Keratinocyte (primary cell): ENCODE measurements around the gene CLSTN2. TPM values are rescaled to one million over a fixed set of nuclear protein-coding genes. Genes with fewer than 3 reads are reported as not detected.

ENCODE experiments used
- DNase-seq: peaks from one replicate; pipeline ENCODE4 v3.0.0-alpha.2; 2011; ENCODE audit warnings: low read depth, missing footprints, low spot score
- FAIRE-seq: peaks from 2 replicates; lab custom pipeline; 2011; peaks lifted over from hg19 to GRCh38; lab: Jason Lieb, UNC
- H2AFZ ChIP-seq: 2 replicates; pipeline ENCODE4 v1.6.0; 2012; ENCODE audit warnings: low read length, control low read depth, inconsistent platforms; ENCODE audit not compliant: control insufficient read depth
- H3K27ac ChIP-seq: 2 replicates; pipeline ENCODE4 v1.5.1; 2011; ENCODE audit warnings: low read length; ENCODE audit not compliant: control insufficient read depth, insufficient read depth
- H3K27me3 ChIP-seq: 3 replicates; pipeline ENCODE4 v1.6.0; 2011; ENCODE audit warnings: low read length; ENCODE audit not compliant: control insufficient read depth, insufficient read depth; ENCODE audit errors: extremely low read depth
- H3K36me3 ChIP-seq, 2 experiments: 2 replicates in 1 of 2; 3 replicates in 1 of 2; pipeline ENCODE4 v1.5.1; 2011; ENCODE audit warnings: low read length in 2 of 2, mild to moderate bottlenecking in 1 of 2; ENCODE audit not compliant: control insufficient read depth in 2 of 2, insufficient read depth in 2 of 2; ENCODE audit errors: extremely low read depth in 1 of 2
- H3K4me1 ChIP-seq: 3 replicates; pipeline ENCODE4 v1.5.1; 2011; ENCODE audit warnings: low read length; ENCODE audit not compliant: control insufficient read depth, insufficient read depth; ENCODE audit errors: extremely low read depth
- H3K4me2 ChIP-seq: 3 replicates; pipeline ENCODE4 v1.6.0; 2011; ENCODE audit warnings: low read depth, low read length; ENCODE audit not compliant: control insufficient read depth, insufficient read depth; ENCODE audit errors: extremely low read depth
- H3K4me3 ChIP-seq, 3 experiments: fragments of 200-600 bp in 1 of 3; sonication (generic) in 1 of 3; 2 replicates in 2 of 3; 3 replicates in 1 of 3; pipeline ENCODE4 v1.5.1; 2011 to 2016; ENCODE audit warnings: low read length in 3 of 3, mild to moderate bottlenecking in 3 of 3, control low read depth in 2 of 3, inconsistent platforms in 1 of 3, low read depth in 1 of 3, mixed read lengths in 1 of 3, mixed run types in 1 of 3, moderate library complexity in 1 of 3; ENCODE audit not compliant: control insufficient read depth in 2 of 3, insufficient read depth in 2 of 3; ENCODE audit errors: extremely low read depth in 1 of 3
- H3K79me2 ChIP-seq: 2 replicates; pipeline ENCODE4 v1.6.0; 2012; ENCODE audit warnings: low read length; ENCODE audit not compliant: control insufficient read depth, insufficient read depth
- H3K9ac ChIP-seq: 3 replicates; pipeline ENCODE4 v1.6.0; 2011; ENCODE audit warnings: low read length; ENCODE audit not compliant: control insufficient read depth, insufficient read depth; ENCODE audit errors: extremely low read depth
- H3K9me1 ChIP-seq: 3 replicates; pipeline ENCODE4 v1.6.0; 2011; ENCODE audit warnings: low read length; ENCODE audit not compliant: control insufficient read depth, insufficient read depth; ENCODE audit errors: extremely low read depth
- H3K9me3 ChIP-seq: 2 replicates; pipeline ENCODE4 v1.5.1; 2012; ENCODE audit warnings: low read depth, low read length; ENCODE audit not compliant: control insufficient read depth
- H4K20me1 ChIP-seq: 3 replicates; pipeline ENCODE4 v1.6.0; 2011; ENCODE audit warnings: low read length; ENCODE audit not compliant: control insufficient read depth, insufficient read depth; ENCODE audit errors: extremely low read depth
- EZH2 ChIP-seq: IDR thresholded peaks from one replicate; pipeline ENCODE4 v1.6.1; 2012; ENCODE audit warnings: inconsistent platforms, mild to moderate bottlenecking, low read length, moderate library complexity
- dilution Hi-C: fragments of 300-500 bp; cut with MboI; formaldehyde crosslinking; loops from one replicate; pipeline ENCODE4 v1.7.0; 2020; ENCODE audit warnings: low sequenced_read_pairs; ENCODE audit not compliant: extremely low pct_ligation_motif_present
- polyA plus RNA-seq, 5 experiments: library from polyadenylated mRNA; depleted of rRNA in 3 of 5; stranded (reverse) in 3 of 5; stranded (forward) in 1 of 5; unstranded in 1 of 5; fragments of >200 nt; gene quantifications; 1 replicate in 1 of 5; 2 replicates in 3 of 5; 3 replicates in 1 of 5; pipeline versions ENCODE4 v1.2.1 to v1.2.3, GENCODE V29; 2011 to 2012; ENCODE audit warnings: missing spikeins in 2 of 5, low read depth in 1 of 5, low replicate concordance in 1 of 5
- TF ChIP-seq, protein P1 (sequence below), 3 experiments: IDR thresholded peaks in 1 of 3; conservative IDR thresholded peaks in 1 of 3; optimal IDR thresholded peaks in 1 of 3; 2 replicates in 2 of 3; 3 replicates in 1 of 3; pipeline versions ENCODE3 to v1.5.1; 2011; ENCODE audit warnings: low read length in 3 of 3, mild to moderate bottlenecking in 3 of 3, moderate library complexity in 2 of 3, control low read depth in 1 of 3, inconsistent platforms in 1 of 3; ENCODE audit not compliant: insufficient read depth in 2 of 3; ENCODE audit errors: extremely low read depth in 1 of 3

Gene CLSTN2
- polyA plus RNA-seq, 1 donor (not counting 4 experiments of a cell fraction or from before 2014, with no cell fraction given), result 0.09 TPM

GRCh38 chr3:140152851-140153639, 218.1 kb downstream of the CLSTN2 start:
- dilution Hi-C loops, result no loop called here

GRCh38 chr3:140153736-140154135, 218.8 kb downstream of the CLSTN2 start:
- FAIRE-seq, result no peak
- H3K27me3 ChIP-seq, result no peaks in the 10 kb centered on the region
- H3K4me3 ChIP-seq, result no peak overlapping the region
- H3K36me3 ChIP-seq, result no peaks in the 10 kb centered on the region
- H3K4me2 ChIP-seq, result no peak overlapping the region
- no peak overlapping the region for H2AFZ ChIP-seq
- H3K79me2 ChIP-seq, result no peaks in the 10 kb centered on the region
- no peaks in the 10 kb centered on the region for H3K4me1 ChIP-seq
- no peak overlapping the region for H3K27ac ChIP-seq
- DNase-seq, result no peak
- H4K20me1 ChIP-seq, result no peaks in the 10 kb centered on the region
- H3K9me3 ChIP-seq, result no peaks in the 10 kb centered on the region
- no peaks in the 10 kb centered on the region for H3K9me1 ChIP-seq
- no peak overlapping the region for H3K9ac ChIP-seq
- TF ChIP-seq, protein P1, sequence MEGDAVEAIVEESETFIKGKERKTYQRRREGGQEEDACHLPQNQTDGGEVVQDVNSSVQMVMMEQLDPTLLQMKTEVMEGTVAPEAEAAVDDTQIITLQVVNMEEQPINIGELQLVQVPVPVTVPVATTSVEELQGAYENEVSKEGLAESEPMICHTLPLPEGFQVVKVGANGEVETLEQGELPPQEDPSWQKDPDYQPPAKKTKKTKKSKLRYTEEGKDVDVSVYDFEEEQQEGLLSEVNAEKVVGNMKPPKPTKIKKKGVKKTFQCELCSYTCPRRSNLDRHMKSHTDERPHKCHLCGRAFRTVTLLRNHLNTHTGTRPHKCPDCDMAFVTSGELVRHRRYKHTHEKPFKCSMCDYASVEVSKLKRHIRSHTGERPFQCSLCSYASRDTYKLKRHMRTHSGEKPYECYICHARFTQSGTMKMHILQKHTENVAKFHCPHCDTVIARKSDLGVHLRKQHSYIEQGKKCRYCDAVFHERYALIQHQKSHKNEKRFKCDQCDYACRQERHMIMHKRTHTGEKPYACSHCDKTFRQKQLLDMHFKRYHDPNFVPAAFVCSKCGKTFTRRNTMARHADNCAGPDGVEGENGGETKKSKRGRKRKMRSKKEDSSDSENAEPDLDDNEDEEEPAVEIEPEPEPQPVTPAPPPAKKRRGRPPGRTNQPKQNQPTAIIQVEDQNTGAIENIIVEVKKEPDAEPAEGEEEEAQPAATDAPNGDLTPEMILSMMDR (optimal IDR thresholded peaks at IDR 0.05 in 1 of 3, IDR thresholded peaks at IDR 0.05 in 1 of 3, conservative IDR thresholded peaks at IDR 0.05 in 1 of 3; ENCODE audit: extremely low read depth in 1 of 3, insufficient read depth in 2 of 3, low read length in 3 of 3), result no peak
- no peak for TF ChIP-seq EZH2
- dilution Hi-C loops, result no loop called here

More at GRCh38 chr3:140152851-140153639, 218.1 kb downstream of the CLSTN2 start:
- Histone ChIP-seq H3K79me2 (no peaks in the 10 kb centered on the region), H3K9me3 (no peaks in the 10 kb centered on the region), H4K20me1 (no peaks in the 10 kb centered on the region), H3K4me2 (no peak overlapping the region), H3K4me1 (no peaks in the 10 kb centered on the region), H2AFZ (no peak overlapping the region), H3K9me1 (no peaks in the 10 kb centered on the region), H3K9ac (no peak overlapping the region), H3K4me3 (no peak overlapping the region), H3K27me3 (no peaks in the 10 kb centered on the region), H3K27ac (no peak overlapping the region), H3K36me3 (no peaks in the 10 kb centered on the region)
- DNase-seq (no peak), FAIRE-seq (no peak)
- TF ChIP-seq EZH2, result no peak
- TF ChIP-seq, protein P1 (optimal IDR thresholded peaks at IDR 0.05 in 1 of 3, IDR thresholded peaks at IDR 0.05 in 1 of 3, conservative IDR thresholded peaks at IDR 0.05 in 1 of 3; ENCODE audit: extremely low read depth in 1 of 3, insufficient read depth in 2 of 3, low read length in 3 of 3), result no peak
